Stomach (tissue), 4 donors: ENCODE measurements around the gene BAIAP3.

Experiments
- EP300 ChIP-seq: sonication (generic); formaldehyde crosslinking; IDR thresholded peaks from one replicate; pipeline ENCODE4 v1.6.1; 2017; ENCODE audit warnings: antibody characterized with exemption
- POLR2A ChIP-seq, 4 donors: fragments of 450-650 bp; IDR thresholded peaks; one replicate each; pipeline ENCODE4 v1.6.1; 2016; ENCODE audit warnings: antibody characterized with exemption in 4 of 4, control low read depth in 2 of 4, mild to moderate bottlenecking in 1 of 4, moderate library complexity in 1 of 4
- TF ChIP-seq, protein P1 (sequence below), 7 experiments: fragments of 450-650 bp in 4 of 7; fragments of 200-600 bp in 3 of 7; sonication (generic) in 3 of 7; IDR thresholded peaks; one replicate each; pipeline ENCODE4 v1.5.1; 2016 to 2019; ENCODE audit warnings: antibody characterized with exemption in 7 of 7, control low read depth in 2 of 7, mild to moderate bottlenecking in 1 of 7

DNA sequence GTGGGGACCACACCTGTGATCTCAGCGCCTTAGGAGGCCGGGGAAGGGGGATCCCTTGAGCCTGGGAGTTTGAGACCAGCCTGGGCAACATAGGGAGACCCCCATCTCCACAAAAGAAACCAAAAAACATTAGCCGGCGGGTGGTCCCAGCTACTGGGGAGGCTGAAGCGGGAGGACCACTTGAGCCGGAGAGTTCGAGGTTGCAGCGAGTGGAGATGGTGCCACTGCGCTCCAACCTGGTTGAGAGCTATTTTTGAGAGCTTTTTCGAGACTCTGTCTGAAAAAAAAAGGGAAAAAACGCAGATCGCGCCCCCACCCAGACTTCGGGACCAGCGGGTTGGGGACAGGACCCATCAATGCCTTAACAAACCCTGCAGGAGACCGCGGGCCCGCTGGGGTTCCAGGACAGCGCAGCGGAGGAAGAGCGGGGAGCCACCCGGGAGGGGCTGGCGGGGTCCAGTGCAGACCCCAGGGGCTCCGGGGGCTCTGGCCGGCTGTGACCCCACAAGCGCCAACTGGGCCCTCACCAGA lies 762 bp upstream of the BAIAP3 start:
- TF ChIP-seq, protein P1, sequence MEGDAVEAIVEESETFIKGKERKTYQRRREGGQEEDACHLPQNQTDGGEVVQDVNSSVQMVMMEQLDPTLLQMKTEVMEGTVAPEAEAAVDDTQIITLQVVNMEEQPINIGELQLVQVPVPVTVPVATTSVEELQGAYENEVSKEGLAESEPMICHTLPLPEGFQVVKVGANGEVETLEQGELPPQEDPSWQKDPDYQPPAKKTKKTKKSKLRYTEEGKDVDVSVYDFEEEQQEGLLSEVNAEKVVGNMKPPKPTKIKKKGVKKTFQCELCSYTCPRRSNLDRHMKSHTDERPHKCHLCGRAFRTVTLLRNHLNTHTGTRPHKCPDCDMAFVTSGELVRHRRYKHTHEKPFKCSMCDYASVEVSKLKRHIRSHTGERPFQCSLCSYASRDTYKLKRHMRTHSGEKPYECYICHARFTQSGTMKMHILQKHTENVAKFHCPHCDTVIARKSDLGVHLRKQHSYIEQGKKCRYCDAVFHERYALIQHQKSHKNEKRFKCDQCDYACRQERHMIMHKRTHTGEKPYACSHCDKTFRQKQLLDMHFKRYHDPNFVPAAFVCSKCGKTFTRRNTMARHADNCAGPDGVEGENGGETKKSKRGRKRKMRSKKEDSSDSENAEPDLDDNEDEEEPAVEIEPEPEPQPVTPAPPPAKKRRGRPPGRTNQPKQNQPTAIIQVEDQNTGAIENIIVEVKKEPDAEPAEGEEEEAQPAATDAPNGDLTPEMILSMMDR (IDR thresholded peaks at IDR 0.05) = no peak
- TF ChIP-seq POLR2A (IDR thresholded peaks at IDR 0.05) (no peak), EP300 (no peak)
